HEK293 (cell line): ENCODE measurements around the gene SLC19A1.

Experiments
- CTCF ChIP-seq: fragments of 450-650 bp; formaldehyde crosslinking; IDR thresholded peaks from 2 replicates; pipeline ENCODE4 v1.5.1; 2016; ENCODE audit warnings: missing biosample characterization, missing genetic modification characterization
- KLF1 ChIP-seq: fragments of 450-650 bp; formaldehyde crosslinking; IDR thresholded peaks from 2 replicates; pipeline ENCODE4 v1.5.1; 2016; ENCODE audit warnings: missing biosample characterization, missing genetic modification characterization
- WT1 ChIP-seq: fragments of 450-650 bp; formaldehyde crosslinking; IDR thresholded peaks from 2 replicates; pipeline ENCODE4 v1.5.1; 2016; ENCODE audit warnings: missing biosample characterization, missing genetic modification characterization
- ZBTB26 ChIP-seq: fragments of 450-650 bp; formaldehyde crosslinking; optimal IDR thresholded peaks from 2 replicates; pipeline ENCODE3; 2016; ENCODE audit warnings: missing biosample characterization, mild to moderate bottlenecking, missing genetic modification characterization
- ZBTB7A ChIP-seq: fragments of 450-650 bp; formaldehyde crosslinking; IDR thresholded peaks from 2 replicates; pipeline ENCODE4 v1.5.1; 2016; ENCODE audit warnings: low read depth, missing biosample characterization, missing genetic modification characterization
- ZNF2 ChIP-seq: fragments of 450-650 bp; formaldehyde crosslinking; IDR thresholded peaks from 2 replicates; pipeline ENCODE4 v1.5.1; 2016; ENCODE audit warnings: missing biosample characterization, missing genetic modification characterization
- ZNF292 ChIP-seq: fragments of 450-650 bp; formaldehyde crosslinking; IDR thresholded peaks from 2 replicates; pipeline ENCODE4 v1.5.1; 2016; ENCODE audit warnings: low read depth, missing biosample characterization, missing genetic modification characterization, borderline replicate concordance
- ZNF362 ChIP-seq: fragments of 450-650 bp; formaldehyde crosslinking; IDR thresholded peaks from 2 replicates; pipeline ENCODE4 v1.5.1; 2016; ENCODE audit warnings: missing biosample characterization, missing genetic modification characterization
- ZNF37A ChIP-seq: fragments of 450-650 bp; IDR thresholded peaks from 2 replicates; pipeline ENCODE4 v1.5.1; 2018; ENCODE audit warnings: missing biosample characterization, missing genetic modification characterization
- ZNF416 ChIP-seq: fragments of 450-650 bp; formaldehyde crosslinking; IDR thresholded peaks from 2 replicates; pipeline ENCODE4 v1.5.1; 2016; ENCODE audit warnings: missing biosample characterization, missing genetic modification characterization
- ZNF426 ChIP-seq: fragments of 450-650 bp; formaldehyde crosslinking; IDR thresholded peaks from 2 replicates; pipeline ENCODE4 v1.5.1; 2017; ENCODE audit warnings: missing biosample characterization, missing genetic modification characterization, mild to moderate bottlenecking, inconsistent platforms, moderate library complexity
- ZNF548 ChIP-seq: fragments of 450-650 bp; formaldehyde crosslinking; IDR thresholded peaks from 2 replicates; pipeline ENCODE4 v1.5.1; 2016; ENCODE audit warnings: missing biosample characterization, missing genetic modification characterization
- ZNF560 ChIP-seq: fragments of 450-650 bp; formaldehyde crosslinking; IDR thresholded peaks from 2 replicates; pipeline ENCODE4 v1.5.1; 2017; ENCODE audit warnings: missing biosample characterization, missing genetic modification characterization, borderline replicate concordance
- ZNF639 ChIP-seq: fragments of 450-650 bp; formaldehyde crosslinking; IDR thresholded peaks from 2 replicates; pipeline ENCODE4 v1.5.1; 2016; ENCODE audit warnings: missing biosample characterization, missing genetic modification characterization
- ZNF692 ChIP-seq: fragments of 450-650 bp; formaldehyde crosslinking; IDR thresholded peaks from 2 replicates; pipeline ENCODE4 v1.5.1; 2016; ENCODE audit warnings: missing biosample characterization, missing genetic modification characterization
- ZNF791 ChIP-seq: fragments of 450-650 bp; formaldehyde crosslinking; IDR thresholded peaks from 2 replicates; pipeline ENCODE4 v1.5.1; 2016; ENCODE audit warnings: missing biosample characterization, missing genetic modification characterization
- ZSCAN18 ChIP-seq: fragments of 450-650 bp; formaldehyde crosslinking; IDR thresholded peaks from 2 replicates; pipeline ENCODE4 v1.5.1; 2016; ENCODE audit warnings: missing biosample characterization, missing genetic modification characterization
- ZSCAN23 ChIP-seq: fragments of 450-650 bp; formaldehyde crosslinking; IDR thresholded peaks from 2 replicates; pipeline ENCODE4 v1.5.1; 2016; ENCODE audit warnings: missing biosample characterization, missing genetic modification characterization

Gene SLC19A1

GRCh38 chr21:45554477-45555175 lies 12.4 kb upstream of the SLC19A1 start (continued):
- TF ChIP-seq ZBTB26 (tag by site-specific recombination), result peak; percentile 70
- TF ChIP-seq ZNF2 (tag by site-specific recombination), result 0 out of 2 replicates have a peak, but pooled peaks have one; percentile 57
- TF ChIP-seq ZNF292 (tag by site-specific recombination), result no peak
- no peak for TF ChIP-seq ZNF362 (tag by site-specific recombination)
- TF ChIP-seq ZNF560, result no peak
- no peak for TF ChIP-seq ZSCAN18 (tag by site-specific recombination)
- no peak for TF ChIP-seq ZNF37A (tag by site-specific recombination)
- TF ChIP-seq WT1 (tag by site-specific recombination), result no peak; the same call in 1 of the 2 replicates
- peak; percentile 59 for TF ChIP-seq ZNF692
- TF ChIP-seq ZNF426 (tag by site-specific recombination), result no peak
- TF ChIP-seq ZBTB7A (tag by site-specific recombination), result 0 out of 2 replicates have a peak, but pooled peaks have one; percentile 25
- no peak for TF ChIP-seq ZNF416 (tag by site-specific recombination)
- TF ChIP-seq ZNF548 (tag by site-specific recombination), result no peak
- peak; percentile 33; the same call in 1 of the 2 replicates for TF ChIP-seq KLF1
- TF ChIP-seq ZNF791 (tag by site-specific recombination), result no peak
- no peak for TF ChIP-seq ZSCAN23 (tag by site-specific recombination)
- peak; percentile 94 for TF ChIP-seq CTCF (tag by site-specific recombination)
- no peak for TF ChIP-seq ZNF639 (tag by site-specific recombination)
